ENCODE measurements around the gene LIX1L.
"Not testable (repeated sequence)": the region's sequence is repeated elsewhere in the genome, so short reads cannot be mapped to it uniquely, and the experiment has no call there.

Gene LIX1L

GRCh38 chr1:145936247-145936646, 21.6 kb downstream of the LIX1L start:
- DNase-seq (ENCODE audit: low read depth in 2 of 2) = no peak

- DNase-seq (ENCODE audit: low read depth in 2 of 2) = no peak
Observed at GRCh38 chr1:145935708-145936107, 22.1 kb downstream of the LIX1L start.

- not testable (repeated sequence) for DNase-seq (ENCODE audit: low read depth in 2 of 2)
Observed at GRCh38 chr1:145932522-145933009, 25.3 kb downstream of the LIX1L start.

GRCh38 chr1:145927916-145928643, 29.7 kb downstream of the LIX1L start:
- DNase-seq (ENCODE audit: low read depth in 2 of 2) = no peak

GRCh38 chr1:145927063-145927886, 30.5 kb downstream of the LIX1L start, which contains the start of gene RBM8A:
TSS of gene RBM8A (minus strand) at chr1:145927484. CDS start at chr1:145927426, 58 bp downstream.
- peak; percentile 82 to 91 for DNase-seq (ENCODE audit: low read depth in 2 of 2)

- DNase-seq (ENCODE audit: low read depth in 2 of 2) = peak; percentile 32 to 42
Observed at GRCh38 chr1:145926686-145927062, 31.1 kb downstream of the LIX1L start.

- DNase-seq (ENCODE audit: low read depth in 2 of 2) = no peak
Observed at GRCh38 chr1:145922266-145922665, 35.6 kb downstream of the LIX1L start.

- not testable (repeated sequence) for DNase-seq (ENCODE audit: low read depth in 2 of 2)
Observed at GRCh38 chr1:145920297-145920696, 37.5 kb downstream of the LIX1L start.

- DNase-seq (ENCODE audit: low read depth in 2 of 2) = no peak
Observed at GRCh38 chr1:145918992-145919939, 38.6 kb downstream of the LIX1L start.

GRCh38 chr1:145918144-145918991, 39.4 kb downstream of the LIX1L start, which contains the start of gene PEX11B:
TSS of gene PEX11B (minus strand) at chr1:145918717. CDS start at chr1:145918688, 29 bp downstream.
- peak; percentile 87 to 88 for DNase-seq (ENCODE audit: low read depth in 2 of 2)

- no peak for DNase-seq (ENCODE audit: low read depth in 2 of 2)
Observed at GRCh38 chr1:145917595-145917994, 40.2 kb downstream of the LIX1L start.

GRCh38 chr1:145916745-145917144, 41.1 kb downstream of the LIX1L start:
- DNase-seq (ENCODE audit: low read depth in 2 of 2) = no peak

GRCh38 chr1:145912128-145912641, 45.6 kb downstream of the LIX1L start:
- DNase-seq (ENCODE audit: low read depth in 2 of 2) = no peak

- no peak for DNase-seq (ENCODE audit: low read depth in 2 of 2)
Observed at GRCh38 chr1:145908653-145909052, 49.2 kb downstream of the LIX1L start.

GRCh38 chr1:145906954-145907753, 50.7 kb downstream of the LIX1L start:
- DNase-seq (ENCODE audit: low read depth in 2 of 2) = no peak

GRCh38 chr1:145901312-145902021, 56.4 kb downstream of the LIX1L start:
- DNase-seq (ENCODE audit: low read depth in 2 of 2) = no peak

- DNase-seq (ENCODE audit: low read depth in 2 of 2) = no peak
Observed at GRCh38 chr1:145898756-145899155, 59.1 kb downstream of the LIX1L start.

GRCh38 chr1:145897969-145898368, 59.8 kb downstream of the LIX1L start:
- DNase-seq (ENCODE audit: low read depth in 2 of 2) = no peak

- DNase-seq (ENCODE audit: low read depth in 2 of 2) = no peak
Observed at GRCh38 chr1:145895471-145895870, 62.3 kb downstream of the LIX1L start.

Data from stimulated activated CD4-positive, alpha-beta T cell treated with anti-CD3 and anti-CD28 coated beads, Interleukin-4, amount 100 ng/mL, for 48 hours (primary cell).